ENCODE measurements around the gene MELTF. TPM values are rescaled to one million over a fixed set of nuclear protein-coding genes. Genes with fewer than 3 reads are reported as not detected.

The MELTF gene
- total and polyA plus RNA-seq, 2 experiments from 2014 or later, result 0.86 to 1.1 TPM

- no peaks in the 10 kb centered on the region for H3F3A ChIP-seq (ENCODE audit: insufficient read depth)
- no peaks in the 10 kb centered on the region for H3K36me3 ChIP-seq (ENCODE audit: low read depth)
- no peaks in the 10 kb centered on the region for H3K9me3 ChIP-seq (ENCODE audit: low read depth)
- no peak for DNase-seq
- no peak overlapping the region for H3K27ac ChIP-seq
- no peaks in the 10 kb centered on the region for H3K4me1 ChIP-seq (ENCODE audit: insufficient read depth)
- H2AFZ ChIP-seq, result no peak overlapping the region
- no peak overlapping the region for H3K9ac ChIP-seq
- no peak overlapping the region for H3K4me3 ChIP-seq
- no peaks in the 10 kb centered on the region for H3K9me2 ChIP-seq (ENCODE audit: insufficient read depth)
- TF ChIP-seq EZH2phosphoT487 (IDR thresholded peaks at IDR 0.05; ENCODE audit: insufficient read depth, low read depth) (no peak), EZH2 (IDR thresholded peaks at IDR 0.05; ENCODE audit: insufficient read depth, poor library complexity, severe bottlenecking) (no peak)
- H3K79me2 ChIP-seq (ENCODE audit: insufficient read depth), result no peaks in the 10 kb centered on the region
- WGBS, 2 experiments (ENCODE audit: low coverage in 1 of 2, low lambda C conversion rate in 2 of 2, missing lambda C conversion rate in 2 of 2), result 60 to 66% methylated on average over 22 of the region's 22 CpGs
- in situ Hi-C loops (cut with MboI), result no loop called here
- H3K4me2 ChIP-seq (ENCODE audit: unreplicated experiment), result no peak overlapping the region
- H3K27me3 ChIP-seq (replicated peaks; ENCODE audit: insufficient read depth), result peaks cover 10% of the 10 kb centered on the region
- H4K20me1 ChIP-seq (ENCODE audit: insufficient read depth), result no peaks in the 10 kb centered on the region
Measured at GRCh38 chr3:197022405-197023231, 7.0 kb downstream of the MELTF start.

- no peak overlapping the region for H2AFZ ChIP-seq
- TF ChIP-seq EZH2 (IDR thresholded peaks at IDR 0.05; ENCODE audit: insufficient read depth, poor library complexity, severe bottlenecking), result no peak
- TF ChIP-seq EZH2phosphoT487 (IDR thresholded peaks at IDR 0.05; ENCODE audit: insufficient read depth, low read depth), result no peak
- H3K9me2 ChIP-seq (ENCODE audit: insufficient read depth), result no peaks in the 10 kb centered on the region
- H3K9ac ChIP-seq, result no peak overlapping the region
- WGBS, 2 experiments (ENCODE audit: low coverage in 1 of 2, low lambda C conversion rate in 2 of 2, missing lambda C conversion rate in 2 of 2), result 79 to 80% methylated on average over 15 of the region's 15 CpGs
- no peak overlapping the region for H3K27ac ChIP-seq
- H3K4me1 ChIP-seq (ENCODE audit: insufficient read depth), result no peaks in the 10 kb centered on the region
- no peak for DNase-seq
- no peaks in the 10 kb centered on the region for H3K36me3 ChIP-seq (ENCODE audit: low read depth)
- H3F3A ChIP-seq (ENCODE audit: insufficient read depth), result no peaks in the 10 kb centered on the region
- no peaks in the 10 kb centered on the region for H4K20me1 ChIP-seq (ENCODE audit: insufficient read depth)
- H3K9me3 ChIP-seq (ENCODE audit: low read depth), result no peaks in the 10 kb centered on the region
- no peaks in the 10 kb centered on the region for H3K79me2 ChIP-seq (ENCODE audit: insufficient read depth)
- H3K4me2 ChIP-seq (ENCODE audit: unreplicated experiment), result no peak overlapping the region
- in situ Hi-C loops (cut with MboI), result no loop called here
- H3K4me3 ChIP-seq, result no peak overlapping the region
- peaks cover 10% of the 10 kb centered on the region for H3K27me3 ChIP-seq (replicated peaks; ENCODE audit: insufficient read depth)
Measured at GRCh38 chr3:197021729-197022404, 7.8 kb downstream of the MELTF start.

- H2AFZ ChIP-seq, result no peak overlapping the region
- no peak for TF ChIP-seq EZH2phosphoT487 (IDR thresholded peaks at IDR 0.05; ENCODE audit: insufficient read depth, low read depth)
- no peak for TF ChIP-seq EZH2 (IDR thresholded peaks at IDR 0.05; ENCODE audit: insufficient read depth, poor library complexity, severe bottlenecking)
- no peak overlapping the region for H3K4me2 ChIP-seq (ENCODE audit: unreplicated experiment)
- in situ Hi-C loops (cut with MboI), result no loop called here
- H3K4me3 ChIP-seq, result no peak overlapping the region
- H4K20me1 ChIP-seq (ENCODE audit: insufficient read depth), result no peaks in the 10 kb centered on the region
- 64 to 66% methylated on average over 10 of the region's 10 CpGs for WGBS, 2 experiments (ENCODE audit: low coverage in 1 of 2, low lambda C conversion rate in 2 of 2, missing lambda C conversion rate in 2 of 2)
- H3K27ac ChIP-seq, result no peak overlapping the region
- peaks cover 10% of the 10 kb centered on the region for H3K27me3 ChIP-seq (replicated peaks; ENCODE audit: insufficient read depth)
- H3K9me2 ChIP-seq (ENCODE audit: insufficient read depth), result no peaks in the 10 kb centered on the region
- H3K4me1 ChIP-seq (ENCODE audit: insufficient read depth), result no peaks in the 10 kb centered on the region
- DNase-seq, result no peak
- H3K79me2 ChIP-seq (ENCODE audit: insufficient read depth), result no peaks in the 10 kb centered on the region
- no peak overlapping the region for H3K9ac ChIP-seq
- H3K36me3 ChIP-seq (ENCODE audit: low read depth), result no peaks in the 10 kb centered on the region
- H3K9me3 ChIP-seq (ENCODE audit: low read depth), result no peaks in the 10 kb centered on the region
- H3F3A ChIP-seq (ENCODE audit: insufficient read depth), result no peaks in the 10 kb centered on the region
Measured at GRCh38 chr3:197021231-197021630, 8.4 kb downstream of the MELTF start.

GRCh38 chr3:197019535-197019934 lies 10.1 kb downstream of the MELTF start:
- Histone ChIP-seq H3K27ac (no peak overlapping the region), H4K20me1 (ENCODE audit: insufficient read depth) (no peaks in the 10 kb centered on the region), H3K9me3 (ENCODE audit: low read depth) (no peaks in the 10 kb centered on the region), H3K4me1 (ENCODE audit: insufficient read depth) (no peaks in the 10 kb centered on the region), H3F3A (ENCODE audit: insufficient read depth) (no peaks in the 10 kb centered on the region), H3K79me2 (ENCODE audit: insufficient read depth) (no peaks in the 10 kb centered on the region), H3K9ac (no peak overlapping the region), H3K9me2 (ENCODE audit: insufficient read depth) (no peaks in the 10 kb centered on the region), H3K27me3 (replicated peaks; ENCODE audit: insufficient read depth) (peaks cover 10% of the 10 kb centered on the region), H3K4me2 (ENCODE audit: unreplicated experiment) (no peak overlapping the region), H3K4me3 (no peak overlapping the region), H2AFZ (no peak overlapping the region), H3K36me3 (ENCODE audit: low read depth) (no peaks in the 10 kb centered on the region)
- in situ Hi-C loops (cut with MboI), result no loop called here
- DNase-seq, result no peak
- TF ChIP-seq EZH2phosphoT487 (IDR thresholded peaks at IDR 0.05; ENCODE audit: insufficient read depth, low read depth) (no peak), EZH2 (IDR thresholded peaks at IDR 0.05; ENCODE audit: insufficient read depth, poor library complexity, severe bottlenecking) (no peak)
- 80 to 81% methylated on average over 13 of the region's 13 CpGs for WGBS, 2 experiments (ENCODE audit: low coverage in 1 of 2, low lambda C conversion rate in 2 of 2, missing lambda C conversion rate in 2 of 2)

Data from GM23248 (cell line).